Measurements from ENCODE around the gene HS2ST1.

DNA sequence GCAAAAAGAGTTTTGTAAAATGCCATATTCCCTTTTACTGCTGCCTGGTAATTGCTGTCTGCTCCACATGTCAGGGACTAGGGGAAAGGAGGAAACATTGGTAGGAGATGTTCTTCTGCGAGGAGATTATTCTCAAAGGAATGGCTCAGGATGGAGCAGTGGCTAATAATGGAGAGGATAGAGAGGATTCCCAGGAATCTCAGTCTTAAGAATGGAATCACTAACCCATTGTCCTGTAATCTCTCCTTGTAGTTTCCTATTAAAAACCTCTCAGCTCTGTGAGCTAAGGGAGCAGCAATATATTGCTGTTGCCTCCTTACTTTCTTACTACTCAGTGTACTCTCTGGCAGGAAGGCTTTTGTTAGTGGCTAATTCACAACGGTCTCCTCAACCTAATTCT, 175.4 kb downstream of the HS2ST1 start:
- TF ChIP-seq, protein P1, sequence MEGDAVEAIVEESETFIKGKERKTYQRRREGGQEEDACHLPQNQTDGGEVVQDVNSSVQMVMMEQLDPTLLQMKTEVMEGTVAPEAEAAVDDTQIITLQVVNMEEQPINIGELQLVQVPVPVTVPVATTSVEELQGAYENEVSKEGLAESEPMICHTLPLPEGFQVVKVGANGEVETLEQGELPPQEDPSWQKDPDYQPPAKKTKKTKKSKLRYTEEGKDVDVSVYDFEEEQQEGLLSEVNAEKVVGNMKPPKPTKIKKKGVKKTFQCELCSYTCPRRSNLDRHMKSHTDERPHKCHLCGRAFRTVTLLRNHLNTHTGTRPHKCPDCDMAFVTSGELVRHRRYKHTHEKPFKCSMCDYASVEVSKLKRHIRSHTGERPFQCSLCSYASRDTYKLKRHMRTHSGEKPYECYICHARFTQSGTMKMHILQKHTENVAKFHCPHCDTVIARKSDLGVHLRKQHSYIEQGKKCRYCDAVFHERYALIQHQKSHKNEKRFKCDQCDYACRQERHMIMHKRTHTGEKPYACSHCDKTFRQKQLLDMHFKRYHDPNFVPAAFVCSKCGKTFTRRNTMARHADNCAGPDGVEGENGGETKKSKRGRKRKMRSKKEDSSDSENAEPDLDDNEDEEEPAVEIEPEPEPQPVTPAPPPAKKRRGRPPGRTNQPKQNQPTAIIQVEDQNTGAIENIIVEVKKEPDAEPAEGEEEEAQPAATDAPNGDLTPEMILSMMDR (IDR thresholded peaks at IDR 0.05), result no peak
- TF ChIP-seq POLR2A (IDR thresholded peaks at IDR 0.05), result no peak
